ENCODE data around the gene LAMA4.
"Not testable (repeated sequence)": the region's sequence is repeated elsewhere in the genome, so short reads cannot be mapped to it uniquely, and the experiment has no call there.

LAMA4 gene

GRCh38 chr6:112214739-112215269 is 39.6 kb downstream of the LAMA4 start:
- no peak for DNase-seq

- DNase-seq: no peak
Observed at GRCh38 chr6:112210852-112211251, 43.5 kb downstream of the LAMA4 start.

- DNase-seq: no peak
Observed at GRCh38 chr6:112209131-112209530, 45.2 kb downstream of the LAMA4 start.

GRCh38 chr6:112207776-112208175 is 46.6 kb downstream of the LAMA4 start:
- no peak for DNase-seq

- DNase-seq: no peak
Observed at GRCh38 chr6:112207131-112207530, 47.2 kb downstream of the LAMA4 start.

- no peak for DNase-seq
Observed at GRCh38 chr6:112206110-112206458, 48.3 kb downstream of the LAMA4 start.

- no peak for DNase-seq
Observed at GRCh38 chr6:112205427-112206109, 48.8 kb downstream of the LAMA4 start.

GRCh38 chr6:112204350-112204706 is 50.0 kb downstream of the LAMA4 start:
- no peak for DNase-seq

- no peak for DNase-seq
Observed at GRCh38 chr6:112203577-112204349, 50.6 kb downstream of the LAMA4 start.

GRCh38 chr6:112202639-112203341 is 51.6 kb downstream of the LAMA4 start:
- DNase-seq: no peak

- DNase-seq: not testable (repeated sequence)
Observed at GRCh38 chr6:112200185-112200914, 54.0 kb downstream of the LAMA4 start.

GRCh38 chr6:112199001-112199403 is 55.4 kb downstream of the LAMA4 start:
- DNase-seq: no peak

GRCh38 chr6:112198582-112198981 is 55.8 kb downstream of the LAMA4 start:
- no peak for DNase-seq

GRCh38 chr6:112197636-112198035 is 56.7 kb downstream of the LAMA4 start:
- DNase-seq: no peak

GRCh38 chr6:112196306-112196705 is 58.1 kb downstream of the LAMA4 start:
- no peak for DNase-seq

- no peak for DNase-seq
Observed at GRCh38 chr6:112195166-112195565, 59.2 kb downstream of the LAMA4 start.

- no peak for DNase-seq
Observed at GRCh38 chr6:112194511-112194910, 59.9 kb downstream of the LAMA4 start.

GRCh38 chr6:112193535-112194051 is 60.8 kb downstream of the LAMA4 start:
- no peak for DNase-seq

GRCh38 chr6:112193117-112193516 is 61.2 kb downstream of the LAMA4 start:
- DNase-seq: no peak

- DNase-seq: no peak
Observed at GRCh38 chr6:112191509-112192020, 62.8 kb downstream of the LAMA4 start.

- no peak for DNase-seq
Observed at GRCh38 chr6:112190164-112190563, 64.2 kb downstream of the LAMA4 start.

GRCh38 chr6:112189494-112189893 is 64.9 kb downstream of the LAMA4 start:
- DNase-seq: no peak

Measured in activated gamma-delta T cell (primary cell).